MM.1S (cell line): ENCODE measurements around the gene PSMD3.

Experiments used
- DNase-seq: peaks from one replicate; pipeline ENCODE4 v3.0.0-alpha.2; 2015
- H2AFZ ChIP-seq: fragments of 300-600 bp; sonication (generic); 2 replicates; pipeline ENCODE4 v1.6.0; 2016; ENCODE audit warnings: antibody characterized with exemption, low read length
- H3F3A ChIP-seq: fragments of 300-600 bp; sonication (generic); 2 replicates; pipeline ENCODE4 v1.6.1; 2016; ENCODE audit warnings: mild to moderate bottlenecking, antibody characterized with exemption, low read length, moderate library complexity, mixed read lengths; ENCODE audit not compliant: insufficient read depth
- H3K27ac ChIP-seq: fragments of 300-600 bp; sonication (generic); 2 replicates; pipeline ENCODE4 v1.5.1; 2016; ENCODE audit warnings: mild to moderate bottlenecking, low read length
- H3K27me3 ChIP-seq: fragments of 300-600 bp; sonication (generic); replicated peaks from 2 replicates; pipeline ENCODE4 v1.6.0; 2016; ENCODE audit warnings: low read length; ENCODE audit not compliant: insufficient read depth
- H3K36me3 ChIP-seq: fragments of 300-600 bp; sonication (generic); replicated peaks from 2 replicates; pipeline ENCODE4 v1.6.1; 2016; ENCODE audit warnings: mild to moderate bottlenecking, low read length, mixed read lengths; ENCODE audit not compliant: insufficient read depth
- H3K4me1 ChIP-seq: fragments of 300-600 bp; sonication (generic); 2 replicates; pipeline ENCODE4 v1.6.1; 2016; ENCODE audit warnings: low read length, mixed read lengths
- H3K4me2 ChIP-seq: fragments of 300-600 bp; sonication (generic); 2 replicates; pipeline ENCODE4 v1.6.0; 2016; ENCODE audit warnings: low read depth, low read length
- H3K4me3 ChIP-seq: fragments of 300-600 bp; sonication (generic); 2 replicates; pipeline ENCODE4 v1.5.1; 2016; ENCODE audit warnings: low read length, mixed read lengths
- H3K79me2 ChIP-seq: fragments of 300-600 bp; sonication (generic); 2 replicates; pipeline ENCODE4 v1.6.1; 2016; ENCODE audit warnings: mixed run types, low read length, mixed read lengths
- H3K9ac ChIP-seq: fragments of 300-600 bp; sonication (generic); 2 replicates; pipeline ENCODE4 v1.6.1; 2016; ENCODE audit warnings: low read length, mixed read lengths
- H3K9me2 ChIP-seq: fragments of 300-600 bp; sonication (generic); replicated peaks from 2 replicates; pipeline ENCODE4 v1.6.1; 2016; ENCODE audit warnings: mild to moderate bottlenecking, low read length, mixed read lengths; ENCODE audit not compliant: insufficient read depth
- H3K9me3 ChIP-seq: fragments of 300-600 bp; sonication (generic); replicated peaks from 2 replicates; pipeline ENCODE4 v1.6.1; 2016; ENCODE audit warnings: mild to moderate bottlenecking, low read length, mixed read lengths; ENCODE audit not compliant: insufficient read depth
- H4K20me1 ChIP-seq: fragments of 300-600 bp; sonication (generic); 2 replicates; pipeline ENCODE4 v1.6.1; 2016; ENCODE audit warnings: mild to moderate bottlenecking, low read length, moderate library complexity, mixed read lengths; ENCODE audit not compliant: insufficient read depth
- CTCF ChIP-seq: fragments of 300-600 bp; sonication (generic); IDR thresholded peaks from 2 replicates; pipeline ENCODE4 v1.5.1; 2016; ENCODE audit warnings: antibody characterized with exemption, low read length, mixed read lengths
- EZH2 ChIP-seq: fragments of 300-600 bp; sonication (generic); optimal IDR thresholded peaks from 2 replicates; pipeline ENCODE3; 2017; ENCODE audit warnings: low read depth, mild to moderate bottlenecking, antibody characterized with exemption, low read length, mixed read lengths
- EZH2phosphoT487 ChIP-seq: fragments of 300-600 bp; sonication (generic); IDR thresholded peaks from 2 replicates; pipeline ENCODE4 v1.6.1; 2018; ENCODE audit warnings: antibody characterized with exemption, low read length

PSMD3 gene

GRCh38 chr17:39953471-39953888, 27.1 kb upstream of the PSMD3 start:
- peak overlapping the region; percentile 95 for H3K4me2 ChIP-seq
- H3K9ac ChIP-seq: peak overlapping the region; percentile 51; the same call in 1 of the 2 replicates
- no peaks in the 10 kb centered on the region for H3F3A ChIP-seq
- no peaks in the 10 kb centered on the region for H3K79me2 ChIP-seq
- peak overlapping the region; percentile 96 for H2AFZ ChIP-seq
- no peaks in the 10 kb centered on the region for H3K36me3 ChIP-seq
- no peaks in the 10 kb centered on the region for H4K20me1 ChIP-seq
- H3K9me2 ChIP-seq: no peaks in the 10 kb centered on the region
- TF ChIP-seq EZH2phosphoT487 (no peak), CTCF (no peak), EZH2 (no peak)
- no peaks in the 10 kb centered on the region for H3K9me3 ChIP-seq
- peaks cover 11% of the 10 kb centered on the region for H3K4me1 ChIP-seq
- DNase-seq: no peak
- H3K27ac ChIP-seq: no peak overlapping the region
- 0 out of 2 replicates have a peak, but pooled peaks cover 4% of the 10 kb centered on the region for H3K27me3 ChIP-seq
- H3K4me3 ChIP-seq: peak overlapping the region; percentile 62

GRCh38 chr17:39954876-39955275, 25.7 kb upstream of the PSMD3 start:
- Histone ChIP-seq H3F3A (no peaks in the 10 kb centered on the region), H3K9me3 (no peaks in the 10 kb centered on the region), H3K36me3 (no peaks in the 10 kb centered on the region), H3K79me2 (no peaks in the 10 kb centered on the region), H3K4me3 (no peak overlapping the region), H3K9ac (no peak overlapping the region), H3K27me3 (0 out of 2 replicates have a peak, but pooled peaks cover 4% of the 10 kb centered on the region), H3K4me1 (peaks cover 13% of the 10 kb centered on the region), H3K27ac (no peak overlapping the region), H2AFZ (no peak overlapping the region), H4K20me1 (no peaks in the 10 kb centered on the region), H3K4me2 (no peak overlapping the region), H3K9me2 (no peaks in the 10 kb centered on the region)
- no peak for DNase-seq
- TF ChIP-seq EZH2phosphoT487 (no peak), EZH2 (no peak)

- H3K4me3 ChIP-seq: no peak overlapping the region
- H3K9me2 ChIP-seq: no peaks in the 10 kb centered on the region
- H3K4me1 ChIP-seq: peaks cover 13% of the 10 kb centered on the region
- H3K79me2 ChIP-seq: no peaks in the 10 kb centered on the region
- no peak overlapping the region for H3K9ac ChIP-seq
- H3K27ac ChIP-seq: no peak overlapping the region
- no peaks in the 10 kb centered on the region for H4K20me1 ChIP-seq
- no peak overlapping the region for H2AFZ ChIP-seq
- no peaks in the 10 kb centered on the region for H3K36me3 ChIP-seq
- DNase-seq: no peak
- no peaks in the 10 kb centered on the region for H3K9me3 ChIP-seq
- TF ChIP-seq EZH2phosphoT487: no peak
- no peak for TF ChIP-seq EZH2
- no peak for TF ChIP-seq CTCF
- no peak overlapping the region for H3K4me2 ChIP-seq
- H3K27me3 ChIP-seq: 0 out of 2 replicates have a peak, but pooled peaks cover 4% of the 10 kb centered on the region
- no peaks in the 10 kb centered on the region for H3F3A ChIP-seq
These were observed 24.8 kb upstream of the PSMD3 start for GRCh38 chr17:39955726-39956225.

GRCh38 chr17:39960524-39961041, 20.0 kb upstream of the PSMD3 start:
- DNase-seq: no peak
- no peaks in the 10 kb centered on the region for H3K36me3 ChIP-seq

More at GRCh38 chr17:39960524-39961041, 20.0 kb upstream of the PSMD3 start:
- Histone ChIP-seq H3F3A (no peaks in the 10 kb centered on the region), H3K27me3 (no peaks in the 10 kb centered on the region), H3K9ac (no peak overlapping the region), H3K79me2 (no peaks in the 10 kb centered on the region), H3K27ac (no peak overlapping the region), H3K9me3 (no peaks in the 10 kb centered on the region), H3K4me3 (no peak overlapping the region), H3K4me1 (0 out of 2 replicates have a peak, but pooled peaks cover 2% of the 10 kb centered on the region), H4K20me1 (no peaks in the 10 kb centered on the region), H2AFZ (no peak overlapping the region), H3K4me2 (no peak overlapping the region), H3K9me2 (no peaks in the 10 kb centered on the region)
- TF ChIP-seq EZH2phosphoT487 (no peak), CTCF (no peak), EZH2 (no peak)
